Stimulated activated CD8-positive, alpha-beta memory T cell treated with anti-CD3 and anti-CD28 coated beads, Interleukin-12 subunit alpha, Interleukin-12 subunit beta, amount 100 ng/mL, for 1 hour (primary cell): ENCODE measurements around the gene SAPCD2.
"Not testable (repeated sequence)": the region's sequence is repeated elsewhere in the genome, so short reads cannot be mapped to it uniquely, and the experiment has no call there.

Experiments
- DNase-seq: peaks from one replicate; pipeline ENCODE4 v3.0.0-alpha.2; 2020; ENCODE audit warnings: low read depth

Gene SAPCD2

DNA sequence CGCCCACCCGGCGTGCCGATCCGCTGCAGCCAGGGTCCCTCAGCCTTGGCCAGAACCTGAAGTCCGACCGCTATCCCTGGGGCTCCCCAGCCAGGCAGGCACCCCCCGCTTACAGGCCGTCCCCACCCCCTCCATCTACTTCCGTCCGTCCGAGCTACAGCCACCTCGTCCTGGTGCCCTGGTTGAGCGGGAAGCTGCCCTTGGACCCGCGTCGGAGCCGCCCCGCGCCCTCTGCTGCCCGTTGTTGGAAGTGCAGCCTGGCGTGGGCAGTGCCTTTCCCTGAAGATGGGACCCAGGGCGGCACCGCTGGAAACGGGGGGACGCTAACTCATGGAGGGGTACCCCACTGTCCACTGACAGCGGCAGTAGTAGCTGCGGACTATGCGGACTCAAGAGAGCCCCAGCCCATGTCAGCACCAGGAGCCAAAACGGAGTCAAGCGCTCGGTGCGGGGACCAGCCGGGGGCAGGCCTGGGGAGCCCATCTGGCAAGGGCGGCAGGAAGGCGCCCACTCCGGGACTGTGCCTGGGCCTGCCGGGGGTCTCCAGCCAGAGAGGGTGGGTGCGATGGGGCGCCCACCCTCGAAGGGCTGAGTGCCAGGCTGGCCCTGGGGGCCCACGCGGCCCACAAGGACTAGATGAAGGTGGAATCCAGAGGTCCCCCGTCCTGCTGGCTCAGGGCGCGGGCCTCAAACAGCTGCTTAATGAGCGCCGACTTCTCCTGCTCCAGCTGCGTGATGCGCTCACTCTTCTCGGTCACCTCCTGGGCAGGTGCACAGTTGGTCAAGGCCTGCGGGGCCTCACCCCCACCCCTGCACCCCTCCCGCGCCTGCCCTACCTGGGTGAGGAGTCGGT, 6.1 kb downstream of the SAPCD2 start:
- DNase-seq, result peak; percentile 45

DNA sequence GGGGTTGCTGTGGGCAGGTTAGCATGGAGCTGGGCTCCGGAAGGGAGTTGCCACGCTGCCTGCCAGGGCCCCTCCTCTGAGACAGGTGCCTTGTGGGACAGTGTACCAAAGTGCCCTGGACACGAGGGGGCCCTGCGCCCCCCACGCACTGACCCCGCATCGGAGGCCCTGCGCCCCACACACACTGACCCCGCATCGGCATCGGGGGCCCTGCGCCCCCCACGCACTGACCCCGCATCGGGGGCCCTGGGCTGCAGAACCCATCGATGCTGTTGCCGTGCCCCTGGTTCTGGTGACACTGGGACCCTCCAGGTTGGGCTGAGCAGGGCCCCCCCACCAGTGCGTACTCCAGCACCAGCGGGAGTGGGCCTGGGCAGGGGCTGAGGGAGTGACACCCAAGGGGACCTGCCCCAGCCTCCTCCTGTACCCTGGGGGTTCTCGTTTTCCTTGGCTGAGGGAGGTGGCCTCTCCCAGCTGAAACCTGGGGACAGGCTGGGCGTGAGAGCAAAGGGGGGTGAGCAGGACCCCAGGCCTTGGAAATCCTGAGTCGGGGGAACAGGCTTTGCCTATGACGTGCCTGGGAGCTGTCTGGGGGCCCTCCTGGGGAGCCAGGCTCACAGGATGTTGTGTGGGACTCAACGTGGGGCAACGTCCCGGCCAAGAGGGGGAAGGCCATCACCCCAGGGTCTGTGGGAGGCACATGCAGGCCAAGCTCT, 6.9 kb downstream of the SAPCD2 start:
- no peak for DNase-seq

DNA sequence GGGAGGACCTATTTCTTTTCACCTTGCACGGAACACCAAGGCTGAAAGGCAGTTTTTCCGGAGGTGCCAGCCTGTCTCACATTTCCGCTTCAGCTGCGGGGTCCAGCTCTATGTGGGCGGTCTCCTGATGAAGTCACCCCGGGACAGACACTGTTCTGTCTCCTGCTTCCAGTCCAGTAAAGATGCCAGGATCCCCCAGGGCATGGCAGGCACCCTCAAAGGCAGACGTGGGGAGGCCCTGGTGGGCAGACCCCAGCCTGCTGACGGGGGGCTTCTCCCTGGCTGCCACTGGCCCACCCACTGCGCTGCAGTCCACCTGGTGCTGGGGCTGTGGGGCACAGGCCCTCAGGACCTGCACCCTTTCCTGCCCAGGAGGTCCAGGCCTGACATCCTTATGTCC, 7.6 kb downstream of the SAPCD2 start:
- DNase-seq, result not testable (repeated sequence)

GRCh38 chr9:137062384-137062783, 8.0 kb downstream of the SAPCD2 start:
- no peak for DNase-seq

- no peak for DNase-seq
Measured at GRCh38 chr9:137058521-137059234, 11.7 kb downstream of the SAPCD2 start.

GRCh38 chr9:137057545-137057944, 12.8 kb downstream of the SAPCD2 start:
- DNase-seq, result no peak

GRCh38 chr9:137056739-137057415, 13.5 kb downstream of the SAPCD2 start:
- no peak for DNase-seq

GRCh38 chr9:137055385-137056364, 14.7 kb downstream of the SAPCD2 start:
- no peak for DNase-seq

GRCh38 chr9:137054932-137055384, 15.4 kb downstream of the SAPCD2 start:
- DNase-seq, result no peak

DNA sequence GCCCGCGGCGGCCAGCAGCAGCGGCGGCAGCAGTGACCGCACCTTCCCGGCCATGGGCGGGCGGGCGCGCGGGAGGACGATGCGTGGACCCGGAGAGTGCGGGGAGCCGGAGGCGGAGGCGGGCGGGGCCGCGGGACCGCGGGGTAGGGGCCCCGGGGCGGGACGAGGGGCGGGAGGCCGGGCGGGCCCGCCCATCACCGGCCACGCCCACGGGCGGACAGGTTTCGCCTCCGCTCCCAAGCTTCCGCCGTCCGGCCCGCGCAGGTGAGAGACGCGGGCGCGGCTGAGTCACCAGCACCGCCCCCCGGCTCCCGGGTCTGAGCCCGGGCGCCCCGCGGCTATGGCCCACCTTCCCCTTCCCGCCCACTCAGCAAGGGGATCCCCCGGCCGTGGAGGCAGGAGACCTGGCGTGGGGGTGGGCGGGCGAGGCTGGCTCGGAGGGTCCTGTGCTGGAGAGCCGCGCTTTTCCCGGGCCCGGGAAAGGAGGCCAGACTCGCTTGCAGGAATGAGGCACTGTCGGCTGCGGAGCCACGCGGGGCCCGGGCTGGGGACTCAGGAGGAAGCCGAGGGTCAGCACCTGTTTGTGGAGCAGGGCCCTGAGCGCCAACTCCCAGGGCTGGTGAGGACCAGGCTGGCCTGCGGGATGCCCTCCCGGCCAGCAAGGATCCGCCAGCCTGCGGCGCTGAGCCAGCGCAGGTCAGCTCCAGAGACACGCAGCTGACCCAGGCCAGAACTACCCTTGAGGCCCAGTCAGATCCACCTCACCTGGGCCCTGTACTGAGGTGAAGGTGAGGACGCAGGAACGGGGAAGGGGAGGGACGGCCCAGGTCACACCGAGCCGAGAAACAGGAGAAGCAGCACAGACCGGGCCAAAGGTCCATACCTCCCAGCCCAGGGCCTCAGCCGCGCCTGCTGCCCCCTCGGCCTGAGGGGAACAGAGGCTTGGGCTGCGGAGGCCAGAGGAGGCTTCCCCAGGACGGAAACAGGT, 16.1 kb downstream of the SAPCD2 start, which contains the start of gene ENTPD2:
Gene ENTPD2 (minus strand): TSS at position 118 of the 988 bp plus-strand sequence. CDS start 64 bp downstream, at position 54.
- no peak for DNase-seq

DNA sequence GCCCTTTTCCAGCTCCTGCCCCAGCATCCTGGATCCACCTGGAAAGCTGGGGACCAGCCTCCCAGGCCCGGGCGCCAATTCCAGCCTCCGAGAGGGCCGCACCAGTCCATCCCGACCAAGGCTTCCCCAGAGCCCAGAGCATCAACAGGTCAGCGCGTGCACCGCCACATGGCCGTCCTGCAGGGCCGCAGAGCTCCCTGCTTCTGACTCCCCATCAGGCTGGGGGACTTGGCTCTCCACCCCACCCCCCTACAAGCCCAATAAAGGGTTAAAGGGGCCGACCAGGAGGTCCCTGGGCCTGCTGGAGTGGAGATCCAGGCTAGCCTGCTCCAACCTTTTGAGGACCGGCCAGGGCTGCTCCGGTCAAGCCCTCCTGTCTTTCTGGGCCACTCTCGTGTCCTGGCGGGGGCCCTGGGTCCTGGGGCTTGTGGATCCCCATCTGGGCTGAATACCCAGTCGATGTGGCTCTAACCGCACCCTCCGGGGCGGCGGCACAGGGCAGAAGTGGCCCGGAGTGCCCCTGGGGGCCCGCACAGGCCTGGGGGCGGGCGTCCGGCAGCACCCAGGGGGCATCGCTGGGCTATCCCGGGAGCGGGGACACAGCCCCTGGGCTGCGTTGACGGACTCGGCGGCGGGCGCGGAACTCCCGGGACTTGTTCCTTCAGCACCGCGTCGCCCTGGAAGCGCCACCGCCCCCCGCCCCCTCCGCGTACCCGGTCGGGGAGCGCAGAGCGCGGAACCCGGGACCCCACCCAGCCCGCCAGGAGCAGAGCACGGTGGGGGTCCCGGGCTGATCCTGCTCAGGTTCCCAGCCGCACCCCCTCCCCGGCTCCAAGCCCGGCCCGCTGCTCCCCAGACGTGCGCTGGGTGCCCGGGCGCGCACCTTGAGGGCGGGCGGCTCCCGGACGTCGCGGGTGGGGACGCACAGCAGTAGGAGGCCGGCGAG, 17.1 kb downstream of the SAPCD2 start:
- DNase-seq, result no peak

DNA sequence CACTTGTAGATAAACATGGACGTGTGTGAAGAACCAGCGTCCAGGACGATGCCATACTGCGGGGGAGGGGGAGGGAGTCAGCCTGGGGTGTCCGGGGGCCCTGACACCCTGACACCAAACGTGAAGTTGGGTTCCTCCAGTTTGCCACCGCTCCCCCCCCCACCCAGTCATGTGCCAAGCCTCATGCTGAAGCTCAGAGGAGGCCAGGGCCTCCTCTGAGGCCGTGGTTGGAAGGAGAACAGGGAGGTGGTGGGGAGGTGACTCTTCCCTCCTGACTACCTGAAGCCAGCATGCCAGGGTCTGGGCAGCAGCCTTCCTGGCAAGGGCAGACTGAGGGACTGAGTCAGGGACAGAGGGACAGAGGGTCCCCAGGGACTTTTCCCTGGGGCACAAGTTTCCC, 18.1 kb downstream of the SAPCD2 start:
- no peak for DNase-seq

DNA sequence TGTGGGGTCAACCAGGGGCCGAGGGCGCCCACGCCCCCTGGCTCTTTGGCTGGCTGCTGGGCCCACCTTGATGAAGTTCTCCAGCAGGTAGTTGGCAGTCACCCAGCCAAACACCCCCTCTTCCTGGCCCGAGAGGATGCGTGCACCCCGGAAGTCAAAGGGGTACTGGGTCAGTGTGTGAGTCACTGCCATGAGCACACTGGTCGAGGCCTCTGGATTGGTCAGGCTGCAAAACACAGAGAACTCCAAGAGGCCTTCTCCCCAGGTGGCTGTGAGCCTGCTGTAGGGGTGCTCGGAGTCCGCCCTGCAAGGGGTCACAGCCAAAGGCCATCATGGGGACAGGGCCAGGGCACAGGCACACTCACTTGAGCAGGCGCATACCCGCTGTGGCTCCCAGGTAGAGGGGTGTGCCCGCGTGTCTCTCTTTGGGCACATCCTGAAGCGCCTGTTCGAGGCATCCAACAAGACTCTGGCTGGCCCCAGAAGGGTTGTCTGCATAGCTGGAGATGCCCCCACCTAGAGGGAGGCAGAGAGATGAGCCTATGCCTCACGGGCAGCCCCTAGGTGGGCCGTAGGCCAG, 19.1 kb downstream of the SAPCD2 start:
- DNase-seq, result no peak

DNA sequence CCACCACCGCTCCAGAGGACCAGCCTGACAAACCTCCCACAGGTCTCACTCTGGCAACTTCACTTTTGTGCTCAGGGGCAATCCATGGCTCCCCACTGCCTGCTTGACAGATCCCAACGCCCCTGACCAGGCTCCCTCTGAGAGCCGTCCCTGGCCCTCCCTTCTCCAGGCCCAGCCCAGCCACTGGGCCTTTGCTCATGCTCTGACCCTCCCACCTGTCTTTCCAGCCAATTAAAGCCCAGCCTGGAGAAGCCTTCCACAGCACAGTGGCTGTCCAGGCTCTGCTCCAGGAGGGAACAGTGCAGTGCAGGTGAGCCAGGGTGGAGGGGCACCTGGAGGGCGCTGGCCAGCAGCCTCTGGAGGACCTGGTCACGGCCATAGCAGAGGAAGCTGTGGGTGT, 19.8 kb downstream of the SAPCD2 start:
- DNase-seq, result no peak

- no peak for DNase-seq
Measured at GRCh38 chr9:137049544-137050449, 20.6 kb downstream of the SAPCD2 start.

DNA sequence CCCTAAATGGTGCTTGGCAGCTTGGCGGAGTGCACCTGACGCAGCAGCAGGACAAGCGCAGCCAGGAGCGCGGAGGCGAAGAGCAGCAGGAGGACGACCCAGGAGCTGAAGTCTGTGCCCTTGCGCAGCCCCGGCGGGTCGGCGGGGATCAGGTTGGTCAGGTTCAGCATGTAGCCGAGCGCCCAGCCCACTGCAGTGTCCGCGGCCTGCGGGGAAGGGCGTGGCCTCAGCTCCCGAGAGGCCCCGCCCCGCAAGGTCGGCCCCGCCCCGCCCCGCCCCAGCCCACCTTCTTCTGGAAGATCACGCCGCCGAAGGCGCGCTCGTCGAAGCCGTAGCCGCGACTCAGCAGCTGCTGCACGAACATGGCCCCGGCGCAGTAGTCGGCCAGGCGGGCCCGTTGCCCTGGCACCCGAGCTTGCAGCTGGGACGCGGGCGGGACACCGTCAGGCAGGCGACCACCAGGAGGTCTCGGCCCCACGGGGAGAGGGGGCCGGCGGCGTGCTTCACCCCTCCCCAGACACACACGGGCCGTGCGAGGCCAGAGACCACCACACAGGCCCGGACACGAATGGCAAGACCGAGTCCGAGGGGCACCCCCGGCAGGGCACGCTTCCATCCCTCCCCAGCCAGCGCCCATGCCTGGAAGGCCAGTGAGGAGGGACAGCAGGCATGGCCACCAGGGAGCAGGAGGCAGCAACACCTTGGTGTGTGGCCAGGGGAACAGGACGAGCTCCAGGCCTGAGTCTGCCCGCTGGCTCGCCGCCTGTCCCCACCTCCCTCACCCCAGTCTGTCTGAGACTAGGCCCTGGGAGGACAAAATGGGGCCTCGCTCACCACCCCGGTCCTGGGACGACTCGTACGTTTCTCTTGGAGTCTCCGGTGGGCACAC, 21.5 kb downstream of the SAPCD2 start:
- no peak for DNase-seq
